ENCODE data around the gene PLSCR3. TPM values are rescaled to one million over a fixed set of nuclear protein-coding genes. Genes with fewer than 3 reads are reported as not detected.

PLSCR3 gene
- 32.1 and 34.0 TPM in 2 replicates for total RNA-seq (2014; rRNA removed; shearing (Covaris generic))

DNA sequence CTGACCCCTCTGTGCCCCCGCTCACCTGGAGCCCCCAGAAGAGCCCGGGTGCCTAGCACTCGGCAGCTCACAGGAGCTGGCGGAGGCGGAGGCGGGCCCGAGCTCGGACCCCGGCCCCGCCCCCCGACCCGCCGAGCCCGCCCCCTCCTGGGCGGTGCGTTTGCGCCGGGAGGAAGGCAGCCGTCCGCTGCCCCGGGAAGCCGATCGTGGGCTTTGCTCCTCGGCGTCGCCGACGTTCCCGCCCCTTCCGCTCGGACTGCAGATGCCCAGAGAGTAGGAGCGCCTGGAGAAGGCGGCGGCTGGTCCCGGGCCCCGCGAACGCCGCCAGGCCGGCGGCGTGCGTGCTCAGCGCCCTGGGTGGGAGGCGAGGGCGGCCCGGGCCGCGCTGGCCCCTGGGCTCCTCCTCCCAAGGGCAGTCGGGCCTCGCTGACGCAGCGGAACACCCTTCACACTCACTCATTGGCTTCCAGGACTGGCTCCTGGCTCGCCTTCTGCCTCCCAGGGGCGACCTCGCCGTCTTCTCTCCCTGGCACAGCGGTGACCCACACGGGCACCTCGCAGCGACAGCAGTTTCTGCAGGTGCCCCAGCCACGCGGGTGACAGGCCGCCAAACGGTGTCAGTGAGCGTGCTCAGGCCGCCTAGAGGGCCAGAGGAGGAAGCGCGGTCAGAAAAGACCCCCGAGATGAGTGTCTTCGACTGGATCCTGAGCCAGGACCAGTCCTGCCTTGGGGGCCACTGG is at the start of gene PLSCR3:
PLSCR3 (minus strand) TSS at position 74 of the 740 bp plus-strand sequence. CDS start 415 bp downstream, outside the sequence.

DNA sequence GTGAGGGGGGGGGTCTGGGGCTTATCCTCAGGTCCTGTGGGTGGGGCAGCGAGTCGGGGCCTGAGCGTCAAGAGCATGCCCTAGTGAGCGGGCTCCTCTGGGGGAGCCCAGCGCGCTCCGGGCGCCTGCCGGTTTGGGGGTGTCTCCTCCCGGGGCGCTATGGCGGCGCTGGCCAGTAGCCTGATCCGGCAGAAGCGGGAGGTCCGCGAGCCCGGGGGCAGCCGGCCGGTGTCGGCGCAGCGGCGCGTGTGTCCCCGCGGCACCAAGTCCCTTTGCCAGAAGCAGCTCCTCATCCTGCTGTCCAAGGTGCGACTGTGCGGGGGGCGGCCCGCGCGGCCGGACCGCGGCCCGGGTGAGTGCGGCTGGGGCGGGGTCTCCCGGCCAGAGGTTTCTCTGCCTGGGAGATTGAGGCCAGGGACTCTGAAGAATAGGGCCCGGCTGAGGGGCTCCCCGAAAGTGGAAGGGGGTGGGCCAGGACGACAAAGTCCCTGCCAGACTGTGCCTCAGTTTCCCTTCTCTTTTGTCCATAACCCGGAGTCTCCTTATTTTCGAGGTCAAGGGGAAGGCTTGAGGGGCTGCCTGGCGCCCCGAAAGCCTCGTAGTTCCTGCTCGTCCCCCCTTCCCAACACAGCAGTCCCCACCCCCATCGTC is 45.3 kb upstream of the PLSCR3 start, which contains the start of gene FGF11:
FGF11 (plus strand) TSS at position 51 of the 651 bp plus-strand sequence; CDS start at position 160, 109 bp downstream.

GRCh38 chr17:7428557-7428956 is 34.2 kb upstream of the PLSCR3 start, which contains the start of gene SPEM3:
SPEM3 (plus strand) TSS chr17:7428857; CDS start chr17:7428903, 46 bp downstream.

DNA sequence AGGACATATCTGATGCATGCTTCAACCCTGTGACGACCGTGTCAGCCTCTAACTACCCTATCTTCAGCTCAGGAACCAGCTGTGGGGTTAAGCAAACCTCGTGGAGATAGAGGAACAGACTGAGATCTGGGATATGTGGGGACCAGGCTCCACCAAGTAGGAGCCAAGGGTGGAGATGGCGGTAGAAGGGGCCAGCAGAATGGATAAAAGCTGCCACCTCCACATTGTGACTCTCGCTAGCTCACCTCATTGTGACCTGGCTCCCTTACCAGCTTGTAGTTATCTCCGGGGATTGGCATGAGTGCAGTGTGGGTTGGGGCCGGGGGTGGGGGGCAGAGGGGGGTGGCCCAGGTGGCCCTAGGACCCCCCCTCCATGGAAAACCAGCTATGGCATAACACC is 31.0 kb upstream of the PLSCR3 start, which contains the start of gene SPEM2:
SPEM2 (plus strand) TSS at position 301 of the 400 bp plus-strand sequence; CDS start at position 374, 73 bp downstream.

GRCh38 chr17:7419819-7420610 is 25.7 kb upstream of the PLSCR3 start, which contains the start of gene SPEM1:
SPEM1 (plus strand) TSS chr17:7420324; CDS start chr17:7420385, 61 bp downstream.

GRCh38 chr17:7407485-7408251 is 13.3 kb upstream of the PLSCR3 start, which contains the start of gene NLGN2:
NLGN2 (plus strand) TSS chr17:7407845; CDS start chr17:7408256, 411 bp downstream.

DNA sequence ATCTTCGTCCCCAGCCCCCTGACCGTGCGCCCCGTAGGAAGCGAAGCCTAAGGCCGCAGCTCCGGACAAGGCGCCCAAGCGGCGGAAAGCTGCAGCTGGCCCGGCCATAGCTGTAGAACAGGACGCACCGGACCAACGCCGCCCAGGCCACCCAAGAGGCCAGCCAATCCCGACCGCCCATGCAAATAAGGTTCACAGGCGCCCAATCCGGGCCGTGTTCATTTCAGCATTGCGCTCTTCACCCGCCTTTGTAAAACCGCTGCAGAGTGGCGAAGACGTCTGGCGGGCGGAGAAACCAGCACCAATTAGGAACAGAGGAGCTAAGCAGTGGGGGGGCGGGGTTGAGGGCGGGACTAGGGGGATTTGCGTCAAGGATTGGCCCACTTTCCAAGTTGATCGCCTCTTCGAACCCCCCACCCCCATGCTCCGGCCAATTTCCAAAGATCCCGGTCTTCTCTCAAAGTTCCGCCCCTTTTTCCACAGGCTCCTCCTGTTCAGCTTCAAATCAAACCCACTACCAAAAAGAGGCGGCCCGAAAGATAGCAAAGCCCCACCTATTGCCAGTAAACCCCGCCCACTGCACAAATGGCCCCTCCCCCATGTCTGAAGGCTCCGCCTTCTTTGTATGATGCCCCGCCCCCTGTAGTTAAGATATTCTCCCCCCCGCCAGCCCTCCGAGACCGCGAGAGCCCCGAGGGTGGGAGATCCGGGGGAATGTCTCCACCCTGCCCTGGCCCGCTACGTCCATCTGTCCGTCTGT is 9.8 kb upstream of the PLSCR3 start, which contains the start of gene TMEM256:
TMEM256 (minus strand) TSS at position 121 of the 760 bp plus-strand sequence; CDS start at position 108, 13 bp downstream.

GRCh38 chr17:7380855-7381683 is 13.3 kb downstream of the PLSCR3 start, which contains the start of gene TNK1:
TNK1 (plus strand) TSS chr17:7381089; CDS start chr17:7382927, 1,838 bp downstream.

DNA sequence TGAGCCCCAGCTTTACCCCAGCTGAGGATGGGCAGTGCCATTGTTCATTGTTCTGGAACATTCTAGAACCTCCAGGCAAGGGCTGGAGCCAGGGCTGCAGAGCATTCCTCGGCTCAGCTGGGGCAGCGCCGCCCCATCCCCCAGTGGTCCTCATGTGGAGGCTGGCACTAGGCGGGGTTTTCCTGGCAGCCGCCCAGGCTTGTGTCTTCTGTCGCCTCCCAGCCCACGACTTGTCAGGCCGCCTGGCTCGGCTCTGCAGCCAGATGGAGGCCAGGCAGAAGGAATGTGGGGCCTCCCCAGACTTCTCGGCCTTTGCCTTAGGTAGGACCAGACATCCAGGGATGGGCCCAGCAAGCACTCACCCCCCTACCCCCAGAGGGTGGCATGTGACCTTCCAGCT is 39.3 kb downstream of the PLSCR3 start, which contains the start of gene TMEM95:
TMEM95 (plus strand) TSS at position 104 of the 400 bp plus-strand sequence; CDS start at position 153, 49 bp downstream.

DNA sequence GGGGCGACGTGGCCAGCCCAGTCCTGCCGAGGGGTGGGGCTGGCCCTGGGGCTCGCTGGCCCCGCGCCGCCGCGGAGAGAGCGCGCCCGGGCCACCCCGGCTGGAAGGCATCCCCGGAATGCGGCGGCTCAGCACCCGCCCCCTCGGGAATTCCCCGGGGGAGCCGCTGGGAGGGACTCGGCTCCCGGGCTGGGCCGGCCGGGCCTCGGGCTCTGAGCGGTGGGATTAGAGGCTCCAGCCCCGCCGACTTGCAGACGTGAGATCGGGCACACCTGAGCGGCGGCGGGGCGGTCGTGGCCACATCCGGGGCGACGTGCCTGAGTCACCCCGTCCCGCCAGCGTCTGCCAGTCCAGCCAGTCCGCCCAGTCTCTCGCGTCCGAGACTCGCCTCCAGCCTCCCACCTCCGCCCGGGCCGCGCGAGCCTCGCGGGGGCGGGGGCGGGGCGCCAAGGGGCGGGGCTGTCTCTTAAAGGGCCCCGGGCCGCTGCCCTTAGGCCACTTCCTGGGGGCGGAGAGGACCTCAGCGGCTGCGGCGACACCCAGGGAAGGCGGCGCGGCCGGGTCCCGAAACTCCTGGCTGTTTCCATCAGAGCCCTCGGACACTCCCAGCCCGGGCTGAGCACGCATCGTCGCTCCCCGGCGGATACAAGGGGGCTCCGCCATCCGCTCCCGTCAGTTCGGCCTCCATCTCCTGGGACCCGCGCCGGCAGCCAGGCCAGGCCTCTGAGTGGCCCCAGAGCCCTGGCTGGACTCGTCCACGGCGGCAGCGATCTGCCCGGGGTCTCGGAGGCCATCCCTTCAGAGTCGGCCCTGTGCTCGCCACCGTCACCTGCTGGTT is 42.4 kb downstream of the PLSCR3 start, which contains the start of gene KCTD11:
KCTD11 (plus strand) TSS at position 498 of the 838 bp plus-strand sequence.

Other genes starting within 250 kb of the PLSCR3 start
- 2.0 and 3.1 TPM in 2 replicates for gene ASGR1, start 215.2 kb downstream of the PLSCR3 start, total RNA-seq (2014; rRNA removed; shearing (Covaris generic))
- gene DLG4, start 174.7 kb downstream of the PLSCR3 start, total RNA-seq (2014; rRNA removed; shearing (Covaris generic)): 18.1 and 25.8 TPM in 2 replicates
- gene ACADVL, start 174.6 kb downstream of the PLSCR3 start, total RNA-seq (2014; rRNA removed; shearing (Covaris generic)): 659 and 664 TPM in 2 replicates
- gene DVL2, start 160.0 kb downstream of the PLSCR3 start, total RNA-seq (2014; rRNA removed; shearing (Covaris generic)): 67.9 and 69.8 TPM in 2 replicates
- 52.4 and 54.4 TPM in 2 replicates for gene PHF23, start 155.1 kb downstream of the PLSCR3 start, total RNA-seq (2014; rRNA removed; shearing (Covaris generic))
- 147 and 165 TPM in 2 replicates for gene GABARAP, start 152.1 kb downstream of the PLSCR3 start, total RNA-seq (2014; rRNA removed; shearing (Covaris generic))
- 53.1 and 75.3 TPM in 2 replicates for gene CTDNEP1, start 142.8 kb downstream of the PLSCR3 start, total RNA-seq (2014; rRNA removed; shearing (Covaris generic))
- gene ELP5, start 142.3 kb downstream of the PLSCR3 start, total RNA-seq (2014; rRNA removed; shearing (Covaris generic)): 69.7 and 99.4 TPM in 2 replicates
- 0.49 and 0.50 TPM in 2 replicates for gene CLDN7, start 132.0 kb downstream of the PLSCR3 start, total RNA-seq (2014; rRNA removed; shearing (Covaris generic))
- gene SLC2A4, start 112.8 kb downstream of the PLSCR3 start, total RNA-seq (2014; rRNA removed; shearing (Covaris generic)): 0.05 TPM in 1 of 2 replicates, not detected in the other
- gene YBX2, start 99.9 kb downstream of the PLSCR3 start, total RNA-seq (2014; rRNA removed; shearing (Covaris generic)): not detected in 2 replicates
- gene EIF5A, start 86.9 kb downstream of the PLSCR3 start, total RNA-seq (2014; rRNA removed; shearing (Covaris generic)): 1,009 and 1,089 TPM in 2 replicates
- 97.9 and 100 TPM in 2 replicates for gene GPS2, start 79.2 kb downstream of the PLSCR3 start, total RNA-seq (2014; rRNA removed; shearing (Covaris generic))
- gene NEURL4, start 65.2 kb downstream of the PLSCR3 start, total RNA-seq (2014; rRNA removed; shearing (Covaris generic)): 14.2 and 17.0 TPM in 2 replicates
- gene ACAP1, start 58.0 kb downstream of the PLSCR3 start, total RNA-seq (2014; rRNA removed; shearing (Covaris generic)): 2.5 and 5.1 TPM in 2 replicates
- 5.3 and 7.2 TPM in 2 replicates for gene KCTD11, start 42.4 kb downstream of the PLSCR3 start, total RNA-seq (2014; rRNA removed; shearing (Covaris generic))
- gene TMEM95, start 39.4 kb downstream of the PLSCR3 start, total RNA-seq (2014; rRNA removed; shearing (Covaris generic)): not detected in 2 replicates
- 1.0 and 2.4 TPM in 2 replicates for gene TNK1, start 13.4 kb downstream of the PLSCR3 start, total RNA-seq (2014; rRNA removed; shearing (Covaris generic))
- 111 and 127 TPM in 2 replicates for gene TMEM256, start 9.6 kb upstream of the PLSCR3 start, total RNA-seq (2014; rRNA removed; shearing (Covaris generic))
- gene NLGN2, start 13.3 kb upstream of the PLSCR3 start, total RNA-seq (2014; rRNA removed; shearing (Covaris generic)): 9.7 and 10.0 TPM in 2 replicates
- gene SPEM1, start 25.8 kb upstream of the PLSCR3 start, total RNA-seq (2014; rRNA removed; shearing (Covaris generic)): not detected in 2 replicates
- gene SPEM2, start 31.1 kb upstream of the PLSCR3 start, total RNA-seq (2014; rRNA removed; shearing (Covaris generic)): not detected in 2 replicates
- not detected in 2 replicates for gene SPEM3, start 34.3 kb upstream of the PLSCR3 start, total RNA-seq (2014; rRNA removed; shearing (Covaris generic))
- gene TMEM102, start 40.9 kb upstream of the PLSCR3 start, total RNA-seq (2014; rRNA removed; shearing (Covaris generic)): 4.0 and 7.8 TPM in 2 replicates
- gene FGF11, start 45.0 kb upstream of the PLSCR3 start, total RNA-seq (2014; rRNA removed; shearing (Covaris generic)): 0.38 and 0.98 TPM in 2 replicates
- 6.1 and 6.9 TPM in 2 replicates for gene CHRNB1, start 50.5 kb upstream of the PLSCR3 start, total RNA-seq (2014; rRNA removed; shearing (Covaris generic))
- gene ZBTB4, start 85.1 kb upstream of the PLSCR3 start, total RNA-seq (2014; rRNA removed; shearing (Covaris generic)): 12.8 and 13.5 TPM in 2 replicates
- not detected in 2 replicates for gene SLC35G6, start 86.9 kb upstream of the PLSCR3 start, total RNA-seq (2014; rRNA removed; shearing (Covaris generic))
- 53.6 and 115 TPM in 2 replicates for gene POLR2A, start 89.8 kb upstream of the PLSCR3 start, total RNA-seq (2014; rRNA removed; shearing (Covaris generic))
- 0.45 and 0.66 TPM in 2 replicates for gene TNFSF12, start 154.5 kb upstream of the PLSCR3 start, total RNA-seq (2014; rRNA removed; shearing (Covaris generic))
- 0.90 and 1.5 TPM in 2 replicates for gene TNFSF13, start 164.2 kb upstream of the PLSCR3 start, total RNA-seq (2014; rRNA removed; shearing (Covaris generic))
- 96.6 and 98.8 TPM in 2 replicates for gene SENP3, start 167.4 kb upstream of the PLSCR3 start, total RNA-seq (2014; rRNA removed; shearing (Covaris generic))
- gene CD68, start 185.1 kb upstream of the PLSCR3 start, total RNA-seq (2014; rRNA removed; shearing (Covaris generic)): 29.1 and 38.4 TPM in 2 replicates
- gene MPDU1, start 189.3 kb upstream of the PLSCR3 start, total RNA-seq (2014; rRNA removed; shearing (Covaris generic)): 88.3 and 111 TPM in 2 replicates
- gene SOX15, start 195.6 kb upstream of the PLSCR3 start, total RNA-seq (2014; rRNA removed; shearing (Covaris generic)): 0.60 TPM in 1 of 2 replicates, not detected in the other
- gene FXR2, start 220.4 kb upstream of the PLSCR3 start, total RNA-seq (2014; rRNA removed; shearing (Covaris generic)): 78.4 and 79.8 TPM in 2 replicates
- gene SAT2, start 233.3 kb upstream of the PLSCR3 start, total RNA-seq (2014; rRNA removed; shearing (Covaris generic)): 36.6 and 36.9 TPM in 2 replicates
- not detected in 2 replicates for gene SHBG, start 235.6 kb upstream of the PLSCR3 start, total RNA-seq (2014; rRNA removed; shearing (Covaris generic))